Activated naive CD4-positive, alpha-beta T cell treated with anti-CD3 and anti-CD28 coated beads, Interleukin-2, amount 50 U/mL, for 24 hours (primary cell): ENCODE results near the gene ATP5MC3.

Source experiments
- H3K27ac Mint-ChIP-seq: one replicate; pipeline ENCODE4 v1.8.0; 2021; ENCODE audit warnings: mild to moderate bottlenecking, mixed read lengths
- H3K27me3 Mint-ChIP-seq: one replicate; pipeline ENCODE4 v1.8.0; 2021; ENCODE audit warnings: mixed read lengths
- H3K36me3 Mint-ChIP-seq: one replicate; pipeline ENCODE4 v1.8.0; 2021; ENCODE audit warnings: mixed read lengths
- H3K4me1 Mint-ChIP-seq: one replicate; pipeline ENCODE4 v1.8.0; 2021; ENCODE audit warnings: mixed read lengths
- H3K4me3 Mint-ChIP-seq: one replicate; pipeline ENCODE4 v1.8.0; 2021; ENCODE audit warnings: mild to moderate bottlenecking, mixed read lengths
- H3K9me3 Mint-ChIP-seq: one replicate; pipeline ENCODE4 v1.8.0; 2021; ENCODE audit warnings: mixed read lengths

ATP5MC3 gene

DNA sequence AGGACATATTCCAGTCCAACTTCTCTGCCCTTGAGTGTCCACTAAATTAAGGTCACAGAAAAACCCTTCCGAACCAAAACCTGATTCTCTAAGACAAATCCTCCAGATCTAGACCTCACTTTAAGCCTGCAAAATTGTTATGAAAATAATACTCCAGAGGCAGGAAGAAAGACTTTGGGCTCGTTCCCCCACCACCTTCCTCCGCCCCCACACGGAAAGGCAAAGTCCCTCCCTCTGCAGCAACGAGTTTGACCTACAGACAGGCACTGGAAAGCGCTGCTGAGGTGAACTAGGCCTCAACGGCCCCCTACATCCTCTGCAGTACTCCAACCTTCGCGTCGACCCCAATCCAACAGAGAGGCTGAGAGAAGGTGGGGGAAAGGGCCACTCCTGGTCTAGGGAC, 808 bp downstream of the ATP5MC3 start:
- Mint-ChIP-seq H3K27ac (peak overlapping the region; percentile 99), H3K4me1 (peaks cover 31% of the 10 kb centered on the region), H3K27me3 (no peaks in the 10 kb centered on the region), H3K36me3 (peaks cover 14% of the 10 kb centered on the region), H3K4me3 (peak overlapping the region; percentile 92), H3K9me3 (peaks cover 6% of the 10 kb centered on the region)

DNA sequence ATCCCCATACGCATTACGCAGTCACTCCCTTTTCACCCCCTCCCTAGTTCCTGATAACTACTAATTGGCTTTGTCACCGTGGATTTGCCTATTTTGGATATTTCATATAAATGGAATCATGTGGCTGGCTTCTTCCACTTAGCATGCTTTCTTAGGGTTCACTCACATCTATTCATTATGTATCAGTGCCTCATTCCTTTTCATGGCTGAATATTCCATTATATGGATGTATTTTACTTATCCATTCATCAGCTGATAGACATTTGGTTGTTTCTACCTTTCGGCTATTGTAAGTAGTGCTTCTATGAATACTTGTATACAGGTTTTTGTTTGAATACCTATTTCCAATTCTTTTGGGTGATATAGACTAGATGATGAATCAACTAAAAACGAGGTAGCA, 4.9 kb downstream of the ATP5MC3 start:
- peaks cover 20% of the 10 kb centered on the region for H3K36me3 Mint-ChIP-seq
- H3K9me3 Mint-ChIP-seq, result peaks cover 1% of the 10 kb centered on the region
- no peak overlapping the region for H3K4me3 Mint-ChIP-seq
- no peaks in the 10 kb centered on the region for H3K27me3 Mint-ChIP-seq
- no peak overlapping the region for H3K27ac Mint-ChIP-seq
- peaks cover 41% of the 10 kb centered on the region for H3K4me1 Mint-ChIP-seq

DNA sequence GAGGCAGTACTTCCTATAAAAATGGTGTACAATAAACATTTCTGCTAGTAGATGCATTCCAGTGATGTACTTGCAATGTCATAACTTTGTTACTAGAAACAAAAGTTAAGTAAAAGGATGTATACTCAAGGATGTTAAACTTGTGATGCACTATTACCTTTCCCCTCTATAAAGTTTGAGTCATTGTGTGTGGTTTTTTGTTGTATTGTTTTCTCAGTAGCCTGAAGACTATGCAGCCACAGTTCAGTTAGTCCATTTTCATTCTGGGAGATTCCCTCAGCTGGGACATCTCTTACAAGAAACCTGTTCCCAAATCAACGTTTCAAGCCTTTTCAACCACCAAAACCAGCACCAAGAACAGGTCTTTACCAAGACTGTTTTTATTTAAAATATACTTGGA, 5.6 kb downstream of the ATP5MC3 start:
- Mint-ChIP-seq H3K27ac (no peak overlapping the region), H3K27me3 (no peaks in the 10 kb centered on the region), H3K4me1 (peaks cover 41% of the 10 kb centered on the region), H3K36me3 (peaks cover 18% of the 10 kb centered on the region), H3K9me3 (no peaks in the 10 kb centered on the region), H3K4me3 (no peak overlapping the region)

DNA sequence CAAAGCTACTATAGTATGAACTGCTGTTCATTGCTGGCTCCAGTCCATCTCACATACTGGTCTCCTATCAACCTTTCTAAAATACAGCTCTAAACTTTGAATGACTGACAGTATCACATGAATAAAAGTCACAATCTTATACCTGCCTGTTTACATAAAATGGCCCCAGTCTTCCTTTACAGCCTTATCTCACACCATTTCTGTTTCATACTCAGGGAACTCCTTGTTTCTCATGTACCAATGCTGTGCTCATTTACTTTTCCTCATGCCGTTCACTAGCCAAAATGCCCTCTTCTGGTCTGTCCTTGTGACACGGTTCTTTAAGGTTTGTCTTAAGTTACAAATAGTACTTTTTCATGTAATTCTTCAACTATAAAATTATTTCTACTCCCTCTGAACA, 6.2 kb downstream of the ATP5MC3 start:
- Mint-ChIP-seq H3K27me3 (no peaks in the 10 kb centered on the region), H3K4me1 (peaks cover 41% of the 10 kb centered on the region), H3K4me3 (no peak overlapping the region), H3K36me3 (peaks cover 15% of the 10 kb centered on the region), H3K27ac (no peak overlapping the region), H3K9me3 (no peaks in the 10 kb centered on the region)

GRCh38 chr2:175170659-175171304, 10.7 kb downstream of the ATP5MC3 start:
- no peaks in the 10 kb centered on the region for H3K9me3 Mint-ChIP-seq
- H3K36me3 Mint-ChIP-seq, result peaks cover 11% of the 10 kb centered on the region
- H3K4me1 Mint-ChIP-seq, result peaks cover 58% of the 10 kb centered on the region
- H3K4me3 Mint-ChIP-seq, result no peak overlapping the region
- H3K27ac Mint-ChIP-seq, result no peak overlapping the region
- no peaks in the 10 kb centered on the region for H3K27me3 Mint-ChIP-seq

DNA sequence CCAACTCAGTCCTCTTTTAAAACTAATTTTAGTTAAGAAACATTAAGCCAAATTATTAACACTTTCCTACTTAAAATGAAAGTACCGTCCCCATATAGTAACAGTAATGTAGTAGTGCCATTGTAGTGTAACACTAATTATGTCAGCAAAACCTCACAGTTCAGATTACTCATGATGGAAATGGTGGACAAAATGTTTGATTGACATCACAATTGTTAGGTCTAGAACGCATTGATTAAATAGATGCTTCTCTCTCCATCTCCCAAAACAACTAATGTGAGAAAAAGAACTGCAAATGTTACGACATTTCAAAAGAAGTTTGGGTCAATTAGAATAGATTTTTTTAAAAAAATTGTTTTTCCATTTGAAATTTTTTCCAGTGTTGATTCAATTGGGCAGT, 12.3 kb downstream of the ATP5MC3 start:
- H3K36me3 Mint-ChIP-seq, result peaks cover 3% of the 10 kb centered on the region
- no peaks in the 10 kb centered on the region for H3K27me3 Mint-ChIP-seq
- H3K9me3 Mint-ChIP-seq, result no peaks in the 10 kb centered on the region
- peak overlapping the region; percentile 94 for H3K4me3 Mint-ChIP-seq
- H3K27ac Mint-ChIP-seq, result peak overlapping the region; percentile 17
- peaks cover 60% of the 10 kb centered on the region for H3K4me1 Mint-ChIP-seq

- H3K36me3 Mint-ChIP-seq, result peaks cover 3% of the 10 kb centered on the region
- H3K27me3 Mint-ChIP-seq, result no peaks in the 10 kb centered on the region
- no peaks in the 10 kb centered on the region for H3K9me3 Mint-ChIP-seq
- peak overlapping the region; percentile 94 for H3K4me3 Mint-ChIP-seq
- H3K27ac Mint-ChIP-seq, result peak overlapping the region; percentile 98
- H3K4me1 Mint-ChIP-seq, result peaks cover 55% of the 10 kb centered on the region
Measured at GRCh38 chr2:175168564-175168945, 13.0 kb downstream of the ATP5MC3 start.

GRCh38 chr2:175167792-175168563, 13.5 kb downstream of the ATP5MC3 start, which contains the start of gene ATF2:
Gene ATF2, minus strand, starts transcription at chr2:175168203. Its CDS starts 31,760 bp downstream, at chr2:175136443.
- H3K27ac Mint-ChIP-seq, result peak within 1 kb of the TSS; percentile 98
- no peaks in the 10 kb centered on the region for H3K36me3 Mint-ChIP-seq
- H3K4me3 Mint-ChIP-seq, result peak within 1 kb of the TSS; percentile 94
- peaks cover 56% of the 10 kb centered on the region for H3K4me1 Mint-ChIP-seq
- H3K9me3 Mint-ChIP-seq, result no peaks in the 10 kb centered on the region
- no peaks in the 10 kb centered on the region for H3K27me3 Mint-ChIP-seq

DNA sequence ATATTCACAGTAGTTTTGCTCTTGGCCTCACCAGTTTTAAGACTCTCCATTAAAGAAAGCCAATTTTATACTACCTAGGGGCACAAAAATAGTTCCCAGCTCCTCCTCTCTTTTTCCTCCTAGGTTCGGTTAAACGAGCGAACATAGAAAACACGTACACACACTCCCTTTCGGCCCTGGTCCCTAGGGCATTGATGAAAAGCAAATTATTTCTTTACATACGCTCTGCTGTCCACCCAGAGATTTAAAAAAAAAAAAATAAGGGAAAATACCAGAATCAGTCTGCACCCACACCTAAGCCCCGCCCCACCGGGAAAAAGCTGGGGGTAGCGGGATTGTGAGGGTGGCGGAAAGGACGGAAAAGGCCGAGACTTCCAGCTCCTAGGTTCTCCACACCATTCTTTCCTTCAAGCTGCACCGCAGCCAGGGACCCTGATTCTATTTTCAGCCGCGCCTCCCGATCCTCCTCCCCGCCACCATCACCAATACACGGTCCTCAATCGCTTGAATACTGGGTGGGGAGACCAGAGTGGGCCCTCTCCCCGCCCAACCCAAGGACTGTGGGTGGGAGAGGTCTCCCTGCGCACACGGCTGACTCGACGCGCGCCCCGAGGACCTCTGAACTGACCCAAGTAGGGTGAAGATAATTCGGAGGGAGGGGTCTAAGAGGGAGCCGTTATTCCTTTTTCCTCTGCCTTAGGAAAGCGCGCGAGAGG, 14.3 kb downstream of the ATP5MC3 start:
- H3K9me3 Mint-ChIP-seq, result no peaks in the 10 kb centered on the region
- peaks cover 58% of the 10 kb centered on the region for H3K4me1 Mint-ChIP-seq

GRCh38 chr2:175166216-175166824, 15.2 kb downstream of the ATP5MC3 start:
- peak overlapping the region; percentile 94 for H3K4me3 Mint-ChIP-seq
- H3K9me3 Mint-ChIP-seq, result no peaks in the 10 kb centered on the region
- no peaks in the 10 kb centered on the region for H3K27me3 Mint-ChIP-seq
- H3K36me3 Mint-ChIP-seq, result no peaks in the 10 kb centered on the region
- H3K27ac Mint-ChIP-seq, result peak overlapping the region; percentile 35
- H3K4me1 Mint-ChIP-seq, result peaks cover 67% of the 10 kb centered on the region

More for the DNA sequence above, 14.3 kb downstream of the ATP5MC3 start:
- Mint-ChIP-seq H3K27ac (peak overlapping the region; percentile 98), H3K27me3 (no peaks in the 10 kb centered on the region), H3K36me3 (no peaks in the 10 kb centered on the region), H3K4me3 (peak overlapping the region; percentile 94)

- H3K4me3 Mint-ChIP-seq, result no peak overlapping the region
- H3K36me3 Mint-ChIP-seq, result peaks cover 3% of the 10 kb centered on the region
- no peaks in the 10 kb centered on the region for H3K9me3 Mint-ChIP-seq
- no peaks in the 10 kb centered on the region for H3K27me3 Mint-ChIP-seq
- no peak overlapping the region for H3K27ac Mint-ChIP-seq
- peaks cover 65% of the 10 kb centered on the region for H3K4me1 Mint-ChIP-seq
Measured at GRCh38 chr2:175164235-175164634, 17.3 kb downstream of the ATP5MC3 start.

DNA sequence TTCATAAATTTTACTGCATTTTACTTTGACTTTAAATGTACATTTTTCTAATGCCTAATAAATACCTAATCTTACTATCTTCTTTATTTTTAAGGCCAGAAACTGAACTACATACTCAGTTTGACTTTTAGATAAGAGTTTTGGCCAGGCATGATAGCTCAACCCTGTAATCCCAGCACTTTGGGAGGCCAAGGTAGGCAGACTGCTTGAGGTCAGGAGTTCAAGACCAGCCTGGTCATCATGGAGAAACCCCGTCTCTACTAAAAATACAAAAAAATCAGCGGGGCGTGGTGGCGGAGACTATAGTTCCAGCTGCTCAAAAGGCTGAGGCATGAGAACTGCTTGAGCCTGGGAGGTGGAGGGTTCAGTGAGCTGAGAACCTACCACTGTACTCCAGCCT, 22.6 kb downstream of the ATP5MC3 start:
- H3K4me1 Mint-ChIP-seq, result peaks cover 55% of the 10 kb centered on the region

DNA sequence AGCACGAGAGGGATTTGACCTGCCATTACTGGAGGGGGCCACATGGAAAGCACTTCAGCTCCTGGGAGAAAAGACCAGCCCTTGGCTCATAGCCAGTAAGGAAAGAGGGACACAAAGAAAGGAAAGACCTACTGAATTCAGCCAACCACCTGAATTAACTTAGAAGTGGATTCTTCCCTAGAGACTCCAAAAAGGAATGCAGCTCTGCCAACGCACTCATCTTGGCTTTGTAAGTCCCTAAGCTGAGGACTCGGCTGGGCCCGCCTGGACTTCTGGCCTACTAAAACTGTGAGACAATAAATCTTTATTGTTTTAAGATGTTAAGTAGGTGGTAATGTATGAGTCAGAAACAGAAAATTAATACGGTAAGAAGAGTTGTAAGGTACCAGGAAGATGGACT, 25.0 kb downstream of the ATP5MC3 start:
- Mint-ChIP-seq H3K4me1 (peaks cover 61% of the 10 kb centered on the region), H3K4me3 (no peak overlapping the region), H3K27me3 (no peaks in the 10 kb centered on the region), H3K27ac (no peak overlapping the region), H3K9me3 (no peaks in the 10 kb centered on the region), H3K36me3 (peaks cover 3% of the 10 kb centered on the region)

More for the DNA sequence above, 22.6 kb downstream of the ATP5MC3 start:
- peaks cover 3% of the 10 kb centered on the region for H3K36me3 Mint-ChIP-seq
- H3K27me3 Mint-ChIP-seq, result no peaks in the 10 kb centered on the region
- H3K27ac Mint-ChIP-seq, result no peak overlapping the region
- H3K4me3 Mint-ChIP-seq, result no peak overlapping the region
- no peaks in the 10 kb centered on the region for H3K9me3 Mint-ChIP-seq

DNA sequence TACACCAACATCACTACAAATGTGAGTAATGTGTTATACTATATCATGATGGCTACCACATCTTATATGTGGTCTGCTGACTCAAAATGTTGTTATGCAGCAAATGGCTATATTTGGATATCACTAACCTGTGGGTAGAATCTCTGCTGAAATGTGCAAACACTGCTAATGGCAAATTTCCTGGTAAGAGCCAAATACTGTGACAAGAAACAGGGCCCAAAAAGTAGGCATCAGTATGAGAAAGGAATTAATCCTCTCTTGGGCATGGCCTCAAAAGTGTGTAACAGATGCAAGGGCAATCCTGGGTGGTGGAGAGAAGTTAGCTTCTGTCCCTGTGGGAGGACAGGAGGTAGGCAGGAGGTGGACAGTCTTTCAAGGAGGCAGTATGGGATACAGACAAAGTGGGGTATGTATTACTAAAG, 26.8 kb downstream of the ATP5MC3 start:
- Mint-ChIP-seq H3K4me1 (peaks cover 54% of the 10 kb centered on the region), H3K9me3 (no peaks in the 10 kb centered on the region), H3K27me3 (no peaks in the 10 kb centered on the region), H3K4me3 (no peak overlapping the region), H3K36me3 (peaks cover 3% of the 10 kb centered on the region), H3K27ac (peak overlapping the region; percentile 26)

GRCh38 chr2:175152242-175152641, 29.3 kb downstream of the ATP5MC3 start:
- peaks cover 70% of the 10 kb centered on the region for H3K4me1 Mint-ChIP-seq
- peaks cover 9% of the 10 kb centered on the region for H3K36me3 Mint-ChIP-seq
- H3K9me3 Mint-ChIP-seq, result no peaks in the 10 kb centered on the region
- no peak overlapping the region for H3K4me3 Mint-ChIP-seq
- no peaks in the 10 kb centered on the region for H3K27me3 Mint-ChIP-seq
- no peak overlapping the region for H3K27ac Mint-ChIP-seq
